Gastroesophageal sphincter (tissue), 4 donors: Measurements from ENCODE around the gene SGSH. TPM values are rescaled to one million over a fixed set of nuclear protein-coding genes. Genes with fewer than 3 reads are reported as not detected.
"Not testable (repeated sequence)": the region's sequence is repeated elsewhere in the genome, so short reads cannot be mapped to it uniquely, and the experiment has no call there.

Source experiments
- ATAC-seq: fragments of 150-250 bp; one replicate; pipeline ENCODE4 v1.9.1; 2016; ENCODE audit warnings: mild to moderate bottlenecking, moderate library complexity
- H3K27ac ChIP-seq, 4 donors: fragments of 200-600 bp; sonication (generic) in 3 of 4; 1 replicate in 3 of 4; 2 replicates in 1 of 4; pipeline ENCODE4 v1.5.1; 2016 to 2019
- H3K27me3 ChIP-seq: fragments of 200-600 bp; sonication (generic); one replicate; pipeline ENCODE4 v1.5.1; 2019
- H3K36me3 ChIP-seq, 2 donors: fragments of 200-600 bp; sonication (generic); one replicate each; pipeline ENCODE4 v1.5.1; 2019; ENCODE audit warnings: control low read depth in 1 of 2
- H3K4me1 ChIP-seq, 3 donors: fragments of 200-600 bp; sonication (generic); 1 replicate in 2 of 3; 2 replicates in 1 of 3; pipeline ENCODE4 v1.5.1; 2016 to 2019; ENCODE audit warnings: control low read depth in 2 of 3
- H3K4me3 ChIP-seq, 2 donors: fragments of 200-600 bp; sonication (generic); one replicate each; pipeline ENCODE4 v1.5.1; 2019; ENCODE audit warnings: mild to moderate bottlenecking in 1 of 2, moderate library complexity in 1 of 2
- H3K9me3 ChIP-seq, 3 donors: fragments of 200-600 bp; sonication (generic); one replicate each; pipeline ENCODE4 v1.5.1; 2017 to 2019; ENCODE audit warnings: control low read depth in 2 of 3
- EP300 ChIP-seq: sonication (generic); formaldehyde crosslinking; IDR thresholded peaks from one replicate; pipeline ENCODE4 v1.6.1; 2017; ENCODE audit warnings: antibody characterized with exemption, mild to moderate bottlenecking
- POLR2A ChIP-seq, 2 donors: fragments of 450-650 bp; IDR thresholded peaks; one replicate each; pipeline ENCODE4 v1.6.1; 2017; ENCODE audit warnings: antibody characterized with exemption in 2 of 2, mild to moderate bottlenecking in 2 of 2, moderate library complexity in 1 of 2
- POLR2AphosphoS5 ChIP-seq: sonication (generic); formaldehyde crosslinking; IDR thresholded peaks from one replicate; pipeline ENCODE4 v1.6.1; 2017; ENCODE audit warnings: antibody characterized with exemption
- WGBS, 2 donors: methylation state at CpG; one replicate each; pipeline ENCODE4 v1.1.5; 2018; ENCODE audit warnings: low coverage in 1 of 2; 5-methylcytosine and 5-hydroxymethylcytosine counted together
- total RNA-seq, 4 donors: library from RNA; depleted of rRNA; stranded (reverse); fragments of >200 nt; gene quantifications; one replicate each; pipeline ENCODE4 v1.1.0, GENCODE V29; 2016
- TF ChIP-seq, protein P1 (sequence below), 4 experiments: fragments of 200-600 bp in 2 of 4; fragments of 450-650 bp in 2 of 4; sonication (generic) in 1 of 4; IDR thresholded peaks; one replicate each; pipeline ENCODE4 v1.5.1; 2017 to 2019; ENCODE audit warnings: antibody characterized with exemption in 4 of 4, mild to moderate bottlenecking in 2 of 4, moderate library complexity in 2 of 4

Gene SGSH
- total RNA-seq, 4 donors from 2014 or later, result 16.8 to 39.2 (median 18.2) TPM

DNA sequence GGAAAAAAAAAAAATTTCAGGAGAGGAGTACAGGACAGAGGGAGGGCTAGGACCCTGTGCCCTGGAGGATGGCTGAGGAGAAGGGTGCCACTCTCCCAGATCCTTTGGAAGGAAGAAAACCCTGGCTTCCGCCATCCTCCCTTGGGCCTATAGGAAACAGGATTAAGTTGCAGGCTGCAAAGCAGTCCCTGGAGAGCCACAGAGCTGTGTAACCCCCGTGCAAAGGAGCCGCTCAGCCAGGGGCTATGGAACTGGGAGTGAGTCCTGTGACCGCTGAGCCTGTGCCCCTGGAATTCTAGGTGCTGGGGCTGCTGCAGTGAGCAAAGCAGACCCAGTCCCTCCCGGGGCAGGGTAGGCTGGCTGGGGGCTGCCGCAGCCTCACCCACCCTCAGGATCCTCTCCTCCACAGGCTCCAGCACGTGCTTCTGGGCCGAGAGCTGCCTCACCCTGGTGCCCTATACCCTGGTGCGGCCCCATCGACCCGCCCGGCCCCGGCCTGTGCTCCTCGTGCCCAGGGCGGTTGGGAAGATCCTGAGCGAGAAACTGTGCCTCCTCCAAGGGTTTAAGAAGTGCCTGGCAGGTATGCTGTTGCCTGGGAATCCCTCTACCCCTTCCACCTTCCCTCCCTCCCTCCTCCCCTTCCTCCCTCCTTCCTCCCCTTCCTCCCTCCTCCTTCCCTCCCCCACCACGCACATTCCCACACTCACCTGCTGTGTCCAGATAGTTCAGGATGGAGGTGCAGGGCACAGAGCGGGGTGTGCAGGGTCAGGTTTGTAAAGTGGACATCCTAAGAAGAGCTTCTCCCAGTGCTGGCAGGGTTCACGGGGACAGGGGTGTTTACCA, 15.3 kb downstream of the SGSH start:
- Histone ChIP-seq H3K27ac (no peak overlapping the region), H3K36me3 (peaks cover 0 to 22% of the 10 kb centered on the region in 2 donors), H3K27me3 (no peaks in the 10 kb centered on the region), H3K9me3 (no peaks in the 10 kb centered on the region), H3K4me1 (no peaks in the 10 kb centered on the region), H3K4me3 (no peak overlapping the region)
- WGBS, 2 donors, result 81% methylated on average over 7 of the region's 19 CpGs; no CpG with 5 or more reads in 1 of the 2 donors
- TF ChIP-seq EP300, result no peak
- TF ChIP-seq, protein P1, sequence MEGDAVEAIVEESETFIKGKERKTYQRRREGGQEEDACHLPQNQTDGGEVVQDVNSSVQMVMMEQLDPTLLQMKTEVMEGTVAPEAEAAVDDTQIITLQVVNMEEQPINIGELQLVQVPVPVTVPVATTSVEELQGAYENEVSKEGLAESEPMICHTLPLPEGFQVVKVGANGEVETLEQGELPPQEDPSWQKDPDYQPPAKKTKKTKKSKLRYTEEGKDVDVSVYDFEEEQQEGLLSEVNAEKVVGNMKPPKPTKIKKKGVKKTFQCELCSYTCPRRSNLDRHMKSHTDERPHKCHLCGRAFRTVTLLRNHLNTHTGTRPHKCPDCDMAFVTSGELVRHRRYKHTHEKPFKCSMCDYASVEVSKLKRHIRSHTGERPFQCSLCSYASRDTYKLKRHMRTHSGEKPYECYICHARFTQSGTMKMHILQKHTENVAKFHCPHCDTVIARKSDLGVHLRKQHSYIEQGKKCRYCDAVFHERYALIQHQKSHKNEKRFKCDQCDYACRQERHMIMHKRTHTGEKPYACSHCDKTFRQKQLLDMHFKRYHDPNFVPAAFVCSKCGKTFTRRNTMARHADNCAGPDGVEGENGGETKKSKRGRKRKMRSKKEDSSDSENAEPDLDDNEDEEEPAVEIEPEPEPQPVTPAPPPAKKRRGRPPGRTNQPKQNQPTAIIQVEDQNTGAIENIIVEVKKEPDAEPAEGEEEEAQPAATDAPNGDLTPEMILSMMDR (IDR thresholded peaks at IDR 0.05), result no peak
- no peak for TF ChIP-seq POLR2A (IDR thresholded peaks at IDR 0.05)
- no peak for TF ChIP-seq POLR2AphosphoS5
- ATAC-seq, result no peak

DNA sequence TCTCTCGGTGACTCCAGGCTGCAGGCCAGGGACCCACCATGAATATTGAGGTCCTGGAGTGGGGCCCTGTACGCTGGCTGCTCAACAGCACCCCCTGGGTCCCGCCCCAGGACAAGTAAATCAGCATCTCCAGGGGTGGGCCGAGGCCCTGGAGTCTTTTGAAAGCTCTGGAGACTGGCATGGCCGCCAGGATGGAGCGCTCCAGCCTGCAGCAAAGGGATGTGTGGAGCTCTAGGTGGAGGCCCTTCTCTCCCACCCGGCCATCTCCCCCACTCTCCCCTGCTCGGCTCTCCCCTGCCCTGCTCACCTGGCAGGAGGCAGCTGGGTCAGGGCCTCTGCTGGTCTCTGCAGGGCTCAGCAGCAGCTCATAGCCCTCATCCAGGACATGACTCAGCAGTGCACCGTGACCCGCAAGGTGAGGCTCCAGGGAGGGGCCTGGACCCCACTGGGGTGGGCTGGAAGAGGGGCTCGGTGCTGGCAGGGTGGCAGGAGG, 16.6 kb downstream of the SGSH start:
- Histone ChIP-seq H3K4me1 (no peaks in the 10 kb centered on the region), H3K4me3 (no peak overlapping the region), H3K27ac (no peak overlapping the region), H3K27me3 (peaks cover 3% of the 10 kb centered on the region), H3K36me3 (peaks cover 0 to 8% of the 10 kb centered on the region in 2 donors), H3K9me3 (no peaks in the 10 kb centered on the region)
- WGBS, 2 donors, result no CpG with 5 or more reads among the region's 11 CpGs
- no peak for ATAC-seq
- no peak for TF ChIP-seq POLR2A (IDR thresholded peaks at IDR 0.05)
- no peak for TF ChIP-seq EP300
- TF ChIP-seq, protein P1 (IDR thresholded peaks at IDR 0.05), result no peak

DNA sequence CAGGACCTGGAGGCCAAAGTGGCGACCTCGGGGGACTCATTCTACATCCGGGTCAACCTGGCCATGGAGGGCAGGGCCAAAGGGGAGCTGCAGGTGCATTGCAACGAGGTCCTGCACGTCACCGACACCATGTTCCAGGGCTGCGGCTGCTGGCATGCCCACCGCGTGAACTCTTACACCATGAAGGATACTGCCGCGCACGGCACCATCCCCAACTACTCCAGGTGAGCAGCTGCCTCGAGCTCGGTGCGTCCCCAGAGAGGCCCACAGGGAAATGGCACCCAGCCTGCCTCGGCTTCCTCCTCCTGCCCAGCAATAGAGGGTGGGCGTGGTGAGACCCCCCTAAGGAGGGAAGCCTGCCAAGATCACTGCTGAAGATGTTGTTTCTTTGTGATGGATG, 17.9 kb downstream of the SGSH start:
- TF ChIP-seq POLR2AphosphoS5, result no peak
- no peak for TF ChIP-seq POLR2A (IDR thresholded peaks at IDR 0.05)
- TF ChIP-seq, protein P1 (IDR thresholded peaks at IDR 0.05), result no peak
- TF ChIP-seq EP300, result no peak
- Histone ChIP-seq H3K27me3 (peaks cover 9% of the 10 kb centered on the region), H3K36me3 (no peaks in the 10 kb centered on the region), H3K4me3 (no peak overlapping the region), H3K4me1 (no peaks in the 10 kb centered on the region), H3K9me3 (no peaks in the 10 kb centered on the region), H3K27ac (no peak overlapping the region)
- WGBS, 2 donors, result 91% methylated on average over 6 of the region's 17 CpGs; no CpG with 5 or more reads in 1 of the 2 donors
- ATAC-seq, result no peak

DNA sequence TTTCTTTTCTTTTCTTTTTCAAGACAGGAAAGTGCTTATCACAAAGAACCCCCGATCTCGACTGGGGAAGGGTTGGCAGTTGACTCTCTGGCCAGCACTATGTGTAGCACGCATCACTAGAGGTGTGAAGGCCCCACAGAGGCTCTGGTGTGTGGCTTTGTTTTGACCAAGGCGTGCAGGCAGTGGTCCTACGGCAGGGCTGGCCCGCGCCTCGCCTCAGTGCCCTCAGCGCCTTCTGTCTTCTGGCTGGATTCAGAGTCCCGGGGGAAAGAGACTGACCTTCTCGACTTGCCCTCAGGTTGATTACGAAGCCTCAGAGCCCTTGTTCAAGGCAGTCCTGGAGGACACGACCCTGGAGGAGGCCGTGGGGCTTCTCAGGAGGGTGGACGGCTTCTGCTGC, 18.7 kb downstream of the SGSH start:
- WGBS, 2 donors, result 81% methylated on average over 3 of the region's 15 CpGs; no CpG with 5 or more reads in 1 of the 2 donors
- H3K9me3 ChIP-seq, result no peaks in the 10 kb centered on the region
- H3K4me3 ChIP-seq, result no peak overlapping the region
- H3K27ac ChIP-seq, result no peak overlapping the region
- H3K4me1 ChIP-seq, result no peaks in the 10 kb centered on the region
- TF ChIP-seq, protein P1 (IDR thresholded peaks at IDR 0.05), result no peak
- no peak for TF ChIP-seq POLR2A (IDR thresholded peaks at IDR 0.05)
- no peak for TF ChIP-seq POLR2AphosphoS5
- no peak for TF ChIP-seq EP300
- peaks cover 16% of the 10 kb centered on the region for H3K27me3 ChIP-seq
- no peaks in the 10 kb centered on the region for H3K36me3 ChIP-seq
- ATAC-seq, result no peak

DNA sequence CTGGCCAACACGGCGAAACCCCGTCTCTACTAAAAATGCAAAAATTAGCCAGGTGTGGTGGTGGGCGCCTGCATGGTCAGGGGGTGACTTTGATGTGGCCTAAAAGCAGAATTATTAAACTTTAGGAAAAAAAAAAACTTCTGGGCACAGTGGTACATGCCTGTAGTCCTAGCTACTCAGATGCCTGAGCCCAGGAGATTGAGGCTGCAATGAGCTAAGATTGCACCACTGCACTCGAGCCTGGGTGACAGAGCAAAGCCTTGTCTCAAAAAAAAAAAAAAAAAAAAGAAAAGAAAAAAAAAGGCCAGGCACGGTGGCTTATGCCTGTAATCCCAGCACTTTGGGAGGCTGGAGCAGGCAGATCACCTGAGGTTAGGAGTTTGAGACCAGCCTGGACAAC, 20.8 kb downstream of the SGSH start:
- WGBS, 2 donors, result 19 to 40% methylated on average over 2 to 3 of the region's 6 CpGs
- H3K27me3 ChIP-seq, result peaks cover 37% of the 10 kb centered on the region
- H3K4me1 ChIP-seq, H3K36me3 ChIP-seq, H3K9me3 ChIP-seq, H3K4me3 ChIP-seq, H3K27ac ChIP-seq, ATAC-seq: not testable (repeated sequence)
